Uterus (tissue), 2 donors: Measurements from ENCODE around the gene DDX20.

Source experiments
- POLR2A ChIP-seq, 2 donors: fragments of 450-650 bp; IDR thresholded peaks; one replicate each; pipeline ENCODE4 v1.6.1; 2016; ENCODE audit warnings: antibody characterized with exemption in 2 of 2, mild to moderate bottlenecking in 1 of 2, moderate library complexity in 1 of 2
- TF ChIP-seq, protein P1 (sequence below), 4 experiments: fragments of 200-600 bp in 2 of 4; fragments of 450-650 bp in 2 of 4; sonication (generic) in 2 of 4; IDR thresholded peaks; one replicate each; pipeline ENCODE4 v1.5.1; 2016 to 2019; ENCODE audit warnings: antibody characterized with exemption in 4 of 4, mild to moderate bottlenecking in 2 of 4, moderate library complexity in 1 of 4

DNA sequence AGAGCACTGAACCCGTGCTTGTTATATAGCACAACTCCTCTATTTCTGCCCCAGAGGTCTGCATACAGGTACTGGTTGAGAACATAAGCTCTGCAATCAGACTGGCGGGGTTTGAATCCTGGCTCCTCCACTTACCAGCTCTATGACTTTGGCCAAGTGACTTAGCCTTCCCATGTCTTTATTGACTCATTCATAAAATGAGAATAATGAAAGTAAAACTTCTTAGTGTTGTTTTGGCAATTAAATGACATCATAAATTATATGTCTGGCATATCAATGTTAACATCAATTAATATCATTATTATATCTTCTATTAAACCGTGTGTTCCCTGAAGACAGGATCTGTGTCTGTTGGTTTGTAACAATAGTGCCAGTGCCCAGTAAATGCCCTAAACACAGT, 20.8 kb upstream of the DDX20 start:
- TF ChIP-seq, protein P1, sequence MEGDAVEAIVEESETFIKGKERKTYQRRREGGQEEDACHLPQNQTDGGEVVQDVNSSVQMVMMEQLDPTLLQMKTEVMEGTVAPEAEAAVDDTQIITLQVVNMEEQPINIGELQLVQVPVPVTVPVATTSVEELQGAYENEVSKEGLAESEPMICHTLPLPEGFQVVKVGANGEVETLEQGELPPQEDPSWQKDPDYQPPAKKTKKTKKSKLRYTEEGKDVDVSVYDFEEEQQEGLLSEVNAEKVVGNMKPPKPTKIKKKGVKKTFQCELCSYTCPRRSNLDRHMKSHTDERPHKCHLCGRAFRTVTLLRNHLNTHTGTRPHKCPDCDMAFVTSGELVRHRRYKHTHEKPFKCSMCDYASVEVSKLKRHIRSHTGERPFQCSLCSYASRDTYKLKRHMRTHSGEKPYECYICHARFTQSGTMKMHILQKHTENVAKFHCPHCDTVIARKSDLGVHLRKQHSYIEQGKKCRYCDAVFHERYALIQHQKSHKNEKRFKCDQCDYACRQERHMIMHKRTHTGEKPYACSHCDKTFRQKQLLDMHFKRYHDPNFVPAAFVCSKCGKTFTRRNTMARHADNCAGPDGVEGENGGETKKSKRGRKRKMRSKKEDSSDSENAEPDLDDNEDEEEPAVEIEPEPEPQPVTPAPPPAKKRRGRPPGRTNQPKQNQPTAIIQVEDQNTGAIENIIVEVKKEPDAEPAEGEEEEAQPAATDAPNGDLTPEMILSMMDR (IDR thresholded peaks at IDR 0.05), result no peak
- no peak for TF ChIP-seq POLR2A (IDR thresholded peaks at IDR 0.05)
